GM18868 (cell line): ENCODE measurements around the gene COQ4.

ENCODE experiments used
- ATAC-seq: cut with Tn5 transposase; IDR thresholded peaks from one replicate; pipeline ENCODE4 v1.9.1; 2021; ENCODE audit warnings: mild to moderate bottlenecking, moderate library complexity; ENCODE audit not compliant: unreplicated experiment

The COQ4 gene

GRCh38 chr9:128372188-128372641, 49.6 kb downstream of the COQ4 start:
- no peak for ATAC-seq

GRCh38 chr9:128372784-128373183, 50.1 kb downstream of the COQ4 start:
- no peak for ATAC-seq

GRCh38 chr9:128374221-128374675, 51.6 kb downstream of the COQ4 start:
- ATAC-seq: no peak

GRCh38 chr9:128375865-128376264, 53.2 kb downstream of the COQ4 start:
- no peak for ATAC-seq

- no peak for ATAC-seq
Measured at GRCh38 chr9:128382261-128382660, 59.6 kb downstream of the COQ4 start.

GRCh38 chr9:128383007-128383753, 60.5 kb downstream of the COQ4 start:
- no peak for ATAC-seq
